Erythroblast (primary cell): ENCODE results near the gene SEMA3F.

ENCODE experiments used
- GATA1 ChIP-seq: IDR thresholded peaks from 2 replicates; pipeline ENCODE4 v1.6.1; 2011; ENCODE audit warnings: low read depth, mild to moderate bottlenecking, control low read depth, low read length, moderate library complexity
- POLR2A ChIP-seq: IDR thresholded peaks from 2 replicates; pipeline ENCODE4 v1.6.1; 2011; ENCODE audit warnings: mild to moderate bottlenecking, low read length

DNA sequence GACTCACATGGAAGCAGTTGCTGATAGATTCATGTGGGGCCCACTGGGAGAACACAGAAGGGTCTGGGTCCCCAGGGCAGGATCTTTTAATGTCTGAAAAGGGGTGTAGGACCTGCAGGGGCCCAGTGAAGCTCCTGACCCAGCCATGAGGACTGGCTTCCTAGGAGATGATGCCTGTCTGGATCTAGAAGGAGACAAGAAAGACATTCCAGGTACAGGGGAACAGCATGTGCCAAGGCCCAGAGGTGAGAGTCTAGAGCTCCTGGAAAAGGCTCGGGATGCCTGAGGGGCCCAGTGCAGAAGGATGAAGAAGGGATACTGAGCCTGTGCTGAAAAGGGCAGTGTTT, 4.7 kb upstream of the SEMA3F start:
- TF ChIP-seq POLR2A, result no peak
- TF ChIP-seq GATA1, result no peak
